ENCODE results near the gene SLC22A13. TPM values are rescaled to one million over a fixed set of nuclear protein-coding genes. Genes with fewer than 3 reads are reported as not detected.

The SLC22A13 gene
- polyA plus RNA-seq (2013), result 0.04 and 0.07 TPM in 2 replicates

- Histone ChIP-seq H2BK5ac (ENCODE audit: low read depth, low read length, poor library complexity) (no peak within 1 kb of the TSS), H4K12ac (ENCODE audit: low read depth, low read length) (no peak within 1 kb of the TSS), H3K9me3 (ENCODE audit: insufficient read depth, low read depth, low read length) (no peaks in the 10 kb centered on the region), H2AFZ (ENCODE audit: insufficient read depth, low read length, poor library complexity) (no peak within 1 kb of the TSS), H3K4me1 (ENCODE audit: control insufficient read depth in 1 of 2, insufficient read depth in 2 of 2, low read length in 2 of 2) (peaks cover 0 to 2% of the 10 kb centered on the region in 2 experiments), H3K27ac (ENCODE audit: low read depth, low read length) (no peak within 1 kb of the TSS), H3K27me3 (ENCODE audit: insufficient read depth, low read length) (no peaks in the 10 kb centered on the region), H2AK5ac (ENCODE audit: low read length) (no peak within 1 kb of the TSS), H3K36me3 (ENCODE audit: control insufficient read depth in 1 of 2, insufficient read depth in 2 of 2, low read length in 2 of 2) (no peaks in the 10 kb centered on the region), H2BK12ac (ENCODE audit: low read length) (no peak within 1 kb of the TSS), H3K18ac (ENCODE audit: low read length) (no peak within 1 kb of the TSS), H3K4me2 (ENCODE audit: low read length) (no peak within 1 kb of the TSS), H2BK120ac (ENCODE audit: insufficient read depth, low read length, poor library complexity) (no peak within 1 kb of the TSS), H3K79me1 (ENCODE audit: low read length) (no peaks in the 10 kb centered on the region), H3K79me2 (ENCODE audit: control insufficient read depth, insufficient read depth, low read length, poor library complexity) (no peaks in the 10 kb centered on the region), H3K4ac (ENCODE audit: low read depth, low read length) (no peak within 1 kb of the TSS), H3K14ac (ENCODE audit: low read length) (no peak within 1 kb of the TSS), H3K9ac (ENCODE audit: low read length) (no peak within 1 kb of the TSS), H3K23ac (ENCODE audit: low read length) (no peak within 1 kb of the TSS), H4K91ac (ENCODE audit: low read depth, low read length) (no peak within 1 kb of the TSS), H3K4me3 (ENCODE audit: low read depth, low read length) (no peak within 1 kb of the TSS), H4K8ac (ENCODE audit: low read depth, low read length) (no peak within 1 kb of the TSS)
- no CpG with 5 or more reads among the region's 9 CpGs for WGBS (ENCODE audit: extremely low coverage, insufficient coverage, insufficient read length)
- DNase-seq, result no peak
Measured at GRCh38 chr3:38265604-38266307, at the start of gene SLC22A13. Gene SLC22A13 (plus strand): TSS chr3:38265812. CDS start chr3:38265861, 49 bp downstream.

GRCh38 chr3:38219609-38220197 is 45.9 kb upstream of the SLC22A13 start:
- H2BK120ac ChIP-seq (ENCODE audit: insufficient read depth, low read length, poor library complexity), result no peak overlapping the region
- no peaks in the 10 kb centered on the region for H3K79me2 ChIP-seq (ENCODE audit: control insufficient read depth, insufficient read depth, low read length, poor library complexity)
- no peak overlapping the region for H3K4me3 ChIP-seq (ENCODE audit: low read depth, low read length)
- no peak overlapping the region for H2BK12ac ChIP-seq (ENCODE audit: low read length)
- H3K27me3 ChIP-seq (ENCODE audit: insufficient read depth, low read length), result no peaks in the 10 kb centered on the region
- no peak overlapping the region for H4K12ac ChIP-seq (ENCODE audit: low read depth, low read length)
- H3K18ac ChIP-seq (ENCODE audit: low read length), result no peak overlapping the region
- no peak overlapping the region for H3K27ac ChIP-seq (ENCODE audit: low read depth, low read length)
- no peak overlapping the region for H2AFZ ChIP-seq (ENCODE audit: insufficient read depth, low read length, poor library complexity)
- no CpG with 5 or more reads among the region's 3 CpGs for WGBS (ENCODE audit: extremely low coverage, insufficient coverage, insufficient read length)
- no peak overlapping the region for H3K9ac ChIP-seq (ENCODE audit: low read length)
- H4K8ac ChIP-seq (ENCODE audit: low read depth, low read length), result no peak overlapping the region
- no peaks in the 10 kb centered on the region for H3K79me1 ChIP-seq (ENCODE audit: low read length)
- peaks cover 4 to 10% of the 10 kb centered on the region in 2 experiments for H3K36me3 ChIP-seq (ENCODE audit: control insufficient read depth in 1 of 2, insufficient read depth in 2 of 2, low read length in 2 of 2)
- no peaks in the 10 kb centered on the region for H3K9me3 ChIP-seq (ENCODE audit: insufficient read depth, low read depth, low read length)
- DNase-seq, result no peak
- H3K4me2 ChIP-seq (ENCODE audit: low read length), result no peak overlapping the region
- H2BK5ac ChIP-seq (ENCODE audit: low read depth, low read length, poor library complexity), result no peak overlapping the region
- no peak overlapping the region for H3K14ac ChIP-seq (ENCODE audit: low read length)
- no peak overlapping the region for H4K91ac ChIP-seq (ENCODE audit: low read depth, low read length)
- no peak overlapping the region for H2AK5ac ChIP-seq (ENCODE audit: low read length)
- H3K4me1 ChIP-seq (ENCODE audit: control insufficient read depth in 1 of 2, insufficient read depth in 2 of 2, low read length in 2 of 2), result no peaks in the 10 kb centered on the region
- H3K23ac ChIP-seq (ENCODE audit: low read length), result no peak overlapping the region
- H3K4ac ChIP-seq (ENCODE audit: low read depth, low read length), result no peak overlapping the region

GRCh38 chr3:38221005-38221404 is 44.6 kb upstream of the SLC22A13 start:
- Histone ChIP-seq H3K27me3 (ENCODE audit: insufficient read depth, low read length) (no peaks in the 10 kb centered on the region), H4K91ac (ENCODE audit: low read depth, low read length) (no peak overlapping the region), H2BK120ac (ENCODE audit: insufficient read depth, low read length, poor library complexity) (no peak overlapping the region), H3K79me2 (ENCODE audit: control insufficient read depth, insufficient read depth, low read length, poor library complexity) (no peaks in the 10 kb centered on the region), H3K4me2 (ENCODE audit: low read length) (no peak overlapping the region), H3K18ac (ENCODE audit: low read length) (no peak overlapping the region), H3K36me3 (ENCODE audit: control insufficient read depth in 1 of 2, insufficient read depth in 2 of 2, low read length in 2 of 2) (peaks cover 4 to 10% of the 10 kb centered on the region in 2 experiments), H2BK5ac (ENCODE audit: low read depth, low read length, poor library complexity) (no peak overlapping the region), H4K12ac (ENCODE audit: low read depth, low read length) (no peak overlapping the region), H3K4ac (ENCODE audit: low read depth, low read length) (no peak overlapping the region), H3K79me1 (ENCODE audit: low read length) (no peaks in the 10 kb centered on the region), H2BK12ac (ENCODE audit: low read length) (no peak overlapping the region), H3K9me3 (ENCODE audit: insufficient read depth, low read depth, low read length) (no peaks in the 10 kb centered on the region), H3K14ac (ENCODE audit: low read length) (no peak overlapping the region), H2AK5ac (ENCODE audit: low read length) (no peak overlapping the region), H2AFZ (ENCODE audit: insufficient read depth, low read length, poor library complexity) (no peak overlapping the region), H3K4me1 (ENCODE audit: control insufficient read depth in 1 of 2, insufficient read depth in 2 of 2, low read length in 2 of 2) (no peaks in the 10 kb centered on the region), H3K23ac (ENCODE audit: low read length) (no peak overlapping the region), H3K4me3 (ENCODE audit: low read depth, low read length) (no peak overlapping the region), H3K27ac (ENCODE audit: low read depth, low read length) (no peak overlapping the region), H4K8ac (ENCODE audit: low read depth, low read length) (no peak overlapping the region), H3K9ac (ENCODE audit: low read length) (no peak overlapping the region)
- WGBS (ENCODE audit: extremely low coverage, insufficient coverage, insufficient read length), result no CpG with 5 or more reads among the region's 1 CpG
- no peak for DNase-seq

GRCh38 chr3:38222032-38222634 is 43.5 kb upstream of the SLC22A13 start:
- Histone ChIP-seq H3K4me3 (ENCODE audit: low read depth, low read length) (no peak overlapping the region), H3K27ac (ENCODE audit: low read depth, low read length) (no peak overlapping the region), H3K23ac (ENCODE audit: low read length) (no peak overlapping the region), H3K18ac (ENCODE audit: low read length) (no peak overlapping the region), H2BK5ac (ENCODE audit: low read depth, low read length, poor library complexity) (no peak overlapping the region), H2BK120ac (ENCODE audit: insufficient read depth, low read length, poor library complexity) (no peak overlapping the region), H2AFZ (ENCODE audit: insufficient read depth, low read length, poor library complexity) (no peak overlapping the region), H3K4ac (ENCODE audit: low read depth, low read length) (no peak overlapping the region), H2AK5ac (ENCODE audit: low read length) (no peak overlapping the region), H3K14ac (ENCODE audit: low read length) (no peak overlapping the region), H4K12ac (ENCODE audit: low read depth, low read length) (no peak overlapping the region), H3K36me3 (ENCODE audit: control insufficient read depth in 1 of 2, insufficient read depth in 2 of 2, low read length in 2 of 2) (peaks cover 4 to 10% of the 10 kb centered on the region in 2 experiments), H3K4me2 (ENCODE audit: low read length) (no peak overlapping the region), H3K4me1 (ENCODE audit: control insufficient read depth in 1 of 2, insufficient read depth in 2 of 2, low read length in 2 of 2) (no peaks in the 10 kb centered on the region), H4K91ac (ENCODE audit: low read depth, low read length) (no peak overlapping the region), H3K79me2 (ENCODE audit: control insufficient read depth, insufficient read depth, low read length, poor library complexity) (no peaks in the 10 kb centered on the region), H3K79me1 (ENCODE audit: low read length) (no peaks in the 10 kb centered on the region), H3K27me3 (ENCODE audit: insufficient read depth, low read length) (no peaks in the 10 kb centered on the region), H3K9ac (ENCODE audit: low read length) (no peak overlapping the region), H4K8ac (ENCODE audit: low read depth, low read length) (no peak overlapping the region), H3K9me3 (ENCODE audit: insufficient read depth, low read depth, low read length) (no peaks in the 10 kb centered on the region), H2BK12ac (ENCODE audit: low read length) (no peak overlapping the region)
- no peak for DNase-seq
- no CpG with 5 or more reads among the region's 7 CpGs for WGBS (ENCODE audit: extremely low coverage, insufficient coverage, insufficient read length)
